GM23338 (cell line): ENCODE results near the gene OR2A25. TPM values are rescaled to one million over a fixed set of nuclear protein-coding genes. Genes with fewer than 3 reads are reported as not detected.

Experiments used
- ATAC-seq: fragments of 200-7000 bp; cut with Tn5 transposase; 3 replicates; pipeline ENCODE4 v1.9.1; 2020
- DNase-seq: peaks from one replicate; pipeline ENCODE4 v3.0.0-alpha.2; 2015; ENCODE audit warnings: low spot score
- H2AFZ ChIP-seq: fragments of 200-600 bp; sonication (generic); 2 replicates; pipeline ENCODE4 v1.8.0; 2016; ENCODE audit warnings: antibody characterized with exemption, mild to moderate bottlenecking, moderate library complexity
- H3F3A ChIP-seq: fragments of 200-600 bp; sonication (generic); replicated peaks from 2 replicates; pipeline ENCODE4 v1.8.0; 2017; ENCODE audit warnings: antibody characterized with exemption, mixed run types, low read depth
- H3K27ac ChIP-seq: fragments of 200-600 bp; sonication (generic); 2 replicates; pipeline ENCODE4 v1.6.1; 2016; ENCODE audit warnings: low read depth
- H3K27me3 ChIP-seq: fragments of 200-600 bp; sonication (generic); 2 replicates; pipeline ENCODE4 v1.8.0; 2016; ENCODE audit warnings: mild to moderate bottlenecking, mixed run types, moderate library complexity; ENCODE audit not compliant: insufficient read depth
- H3K36me3 ChIP-seq: fragments of 200-600 bp; sonication (generic); 2 replicates; pipeline ENCODE4 v1.8.0; 2016; ENCODE audit warnings: mild to moderate bottlenecking; ENCODE audit not compliant: insufficient read depth
- H3K4me1 ChIP-seq: fragments of 200-600 bp; sonication (generic); 2 replicates; pipeline ENCODE4 v1.8.0; 2016; ENCODE audit warnings: mild to moderate bottlenecking, moderate library complexity; ENCODE audit not compliant: insufficient read depth
- H3K4me2 ChIP-seq: fragments of 200-600 bp; sonication (generic); 2 replicates; pipeline ENCODE4 v1.7.1; 2017; ENCODE audit warnings: mixed run types
- H3K4me3 ChIP-seq: fragments of 200-600 bp; sonication (generic); 2 replicates; pipeline ENCODE4 v1.6.1; 2016; ENCODE audit warnings: mixed run types
- H3K79me2 ChIP-seq: fragments of 200-600 bp; sonication (generic); replicated peaks from 2 replicates; pipeline ENCODE4 v1.8.0; 2017; ENCODE audit warnings: mild to moderate bottlenecking; ENCODE audit not compliant: insufficient read depth
- H3K9me2 ChIP-seq: fragments of 200-600 bp; sonication (generic); 2 replicates; pipeline ENCODE4 v1.8.0; 2017; ENCODE audit not compliant: insufficient read depth
- H4K20me1 ChIP-seq: fragments of 200-600 bp; sonication (generic); replicated peaks from 2 replicates; pipeline ENCODE4 v1.8.0; 2017; ENCODE audit warnings: mild to moderate bottlenecking; ENCODE audit not compliant: insufficient read depth
- H3K27ac Mint-ChIP-seq: 2 replicates; pipeline ENCODE4 v1.8.0; 2020; ENCODE audit warnings: inconsistent platforms, mild to moderate bottlenecking, moderate library complexity, mixed read lengths
- H3K27me3 Mint-ChIP-seq: 3 replicates; pipeline ENCODE4 v1.8.0; 2022; ENCODE audit warnings: low read depth, mild to moderate bottlenecking, moderate library complexity, mixed read lengths, inconsistent platforms; ENCODE audit not compliant: insufficient read depth, poor library complexity
- H3K36me3 Mint-ChIP-seq: 3 replicates; pipeline ENCODE4 v1.8.0; 2021; ENCODE audit warnings: low read depth, mild to moderate bottlenecking, inconsistent platforms, moderate library complexity, mixed read lengths
- H3K4me1 Mint-ChIP-seq: 3 replicates; pipeline ENCODE4 v1.8.0; 2020; ENCODE audit warnings: mild to moderate bottlenecking, inconsistent platforms, mixed read lengths
- H3K4me3 Mint-ChIP-seq: 3 replicates; pipeline ENCODE4 v1.8.0; 2021; ENCODE audit warnings: moderate library complexity, mild to moderate bottlenecking, inconsistent platforms, mixed read lengths
- H3K9me3 Mint-ChIP-seq: 3 replicates; pipeline ENCODE4 v1.8.0; 2020; ENCODE audit warnings: moderate library complexity, mild to moderate bottlenecking, inconsistent platforms, mixed read lengths
- CREB1 ChIP-seq: fragments of 250-450 bp; sonication (Bioruptor Pico); IDR thresholded peaks from 2 replicates; pipeline ENCODE4 v1.5.0; 2020; ENCODE audit warnings: low read depth, mild to moderate bottlenecking, moderate library complexity
- ETS1 ChIP-seq: IDR thresholded peaks from 2 replicates; pipeline ENCODE4 v1.6.1; 2016; ENCODE audit warnings: antibody characterized with exemption
- EZH2 ChIP-seq: fragments of 200-600 bp; sonication (generic); IDR thresholded peaks from one replicate; pipeline ENCODE4 v1.8.0; 2017; ENCODE audit warnings: antibody characterized with exemption, mild to moderate bottlenecking, low read depth; ENCODE audit not compliant: unreplicated experiment
- EZH2phosphoT487 ChIP-seq: fragments of 200-600 bp; sonication (generic); IDR thresholded peaks from one replicate; pipeline ENCODE4 v1.8.1; 2018; ENCODE audit warnings: antibody characterized with exemption; ENCODE audit not compliant: unreplicated experiment
- JUNB ChIP-seq: IDR thresholded peaks from one replicate; pipeline ENCODE4 v1.6.1; 2016; ENCODE audit warnings: antibody characterized with exemption; ENCODE audit not compliant: unreplicated experiment
- NANOG ChIP-seq: IDR thresholded peaks from 2 replicates; pipeline ENCODE4 v1.6.1; 2016; ENCODE audit warnings: antibody characterized with exemption, borderline replicate concordance
- POLR2AphosphoS5 ChIP-seq: IDR thresholded peaks from 2 replicates; pipeline ENCODE4 v1.6.1; 2016; ENCODE audit warnings: antibody characterized with exemption, low read depth
- REST ChIP-seq: IDR thresholded peaks from one replicate; pipeline ENCODE4 v1.6.1; 2018; ENCODE audit warnings: antibody characterized with exemption; ENCODE audit not compliant: unreplicated experiment
- STAT1 ChIP-seq: IDR thresholded peaks from one replicate; pipeline ENCODE4 v1.6.1; 2016; ENCODE audit warnings: antibody characterized with exemption; ENCODE audit not compliant: unreplicated experiment
- ZNF114 ChIP-seq: fragments of 250-450 bp; sonication (Bioruptor Pico); IDR thresholded peaks from 2 replicates; pipeline ENCODE4 v1.5.0; 2020; ENCODE audit warnings: mild to moderate bottlenecking, moderate library complexity
- ZNF331 ChIP-seq: fragments of 250-450 bp; sonication (Bioruptor Pico); IDR thresholded peaks from 2 replicates; pipeline ENCODE4 v1.5.0; 2020; ENCODE audit warnings: low read depth, mild to moderate bottlenecking, moderate library complexity
- polyA plus RNA-seq: library from polyadenylated mRNA; unstranded; fragments of >200 nt; fragmentation: Nextera tagmentation; extraction: Ambion mirVana; gene quantifications from 2 replicates; pipeline ENCODE4 v1.2.1, GENCODE V29; 2016
- total RNA-seq: library from RNA; depleted of rRNA; stranded (reverse); fragments of >200 nt; shearing (Covaris generic); gene quantifications from 2 replicates; pipeline ENCODE4 v1.2.3, GENCODE V29; 2014
- TF ChIP-seq, protein P1 (sequence below): fragments of 250-450 bp; sonication (Bioruptor Pico); IDR thresholded peaks from 2 replicates; pipeline ENCODE4 v1.5.0; 2020; ENCODE audit warnings: mild to moderate bottlenecking, moderate library complexity
- TF ChIP-seq, protein P2 (sequence below), 2 experiments: fragments of 200-600 bp in 1 of 2; sonication (generic) in 1 of 2; conservative IDR thresholded peaks; 2 replicates each; pipeline versions ENCODE4 v1.5.1 to v1.6.1; 2016 to 2017; ENCODE audit warnings: antibody characterized with exemption in 2 of 2, low read depth in 2 of 2, mild to moderate bottlenecking in 2 of 2, moderate library complexity in 1 of 2

Gene OR2A25
- total and polyA plus RNA-seq, 2 experiments from 2014 or later: not detected

DNA sequence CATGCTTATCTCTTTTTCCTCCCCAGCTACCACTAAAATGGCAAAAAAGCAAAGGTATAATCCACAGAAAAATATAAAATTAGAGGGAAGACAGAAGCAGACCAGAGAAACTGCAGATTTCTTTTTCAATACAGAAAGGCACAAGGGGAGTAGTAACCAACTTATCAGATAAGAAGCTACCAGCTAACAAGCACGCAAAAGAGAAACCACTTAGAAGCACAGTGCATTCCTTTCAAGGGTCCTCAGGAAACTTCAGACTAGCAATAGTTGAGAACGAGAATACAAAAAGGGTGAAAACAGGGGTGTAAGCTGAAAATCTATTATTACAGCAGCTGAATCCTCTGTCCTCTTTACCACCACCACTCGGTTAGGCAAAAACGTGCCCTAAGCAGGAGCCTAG lies 30.7 kb upstream of the OR2A25 start:
- Histone ChIP-seq H3K27ac (no peak overlapping the region), H3K4me1 (no peaks in the 10 kb centered on the region), H3K36me3 (no peaks in the 10 kb centered on the region), H3K27me3 (no peaks in the 10 kb centered on the region), H3K4me3 (no peak overlapping the region), H3K79me2 (no peaks in the 10 kb centered on the region), H2AFZ (0 out of 2 replicates have a peak overlapping the region, but pooled peaks have one; percentile 53), H3K9me2 (peaks cover 9% of the 10 kb centered on the region), H4K20me1 (no peaks in the 10 kb centered on the region), H3K4me2 (no peak overlapping the region), H3F3A (no peaks in the 10 kb centered on the region)
- Mint-ChIP-seq H3K4me3 (no peak overlapping the region), H3K27ac (no peak overlapping the region), H3K4me1 (peaks cover 3% of the 10 kb centered on the region; the same call in 2 of the 3 replicates), H3K9me3 (no peaks in the 10 kb centered on the region), H3K36me3 (no peaks in the 10 kb centered on the region), H3K27me3 (no peaks in the 10 kb centered on the region)
- TF ChIP-seq ZNF114 (CRISPR knock-in tag) (no peak), REST (no peak), ETS1 (no peak), POLR2AphosphoS5 (no peak), ZNF331 (CRISPR knock-in tag) (no peak), NANOG (no peak), JUNB (no peak), EZH2phosphoT487 (no peak), STAT1 (no peak), CREB1 (CRISPR knock-in tag) (no peak), EZH2 (no peak)
- TF ChIP-seq, protein P1, sequence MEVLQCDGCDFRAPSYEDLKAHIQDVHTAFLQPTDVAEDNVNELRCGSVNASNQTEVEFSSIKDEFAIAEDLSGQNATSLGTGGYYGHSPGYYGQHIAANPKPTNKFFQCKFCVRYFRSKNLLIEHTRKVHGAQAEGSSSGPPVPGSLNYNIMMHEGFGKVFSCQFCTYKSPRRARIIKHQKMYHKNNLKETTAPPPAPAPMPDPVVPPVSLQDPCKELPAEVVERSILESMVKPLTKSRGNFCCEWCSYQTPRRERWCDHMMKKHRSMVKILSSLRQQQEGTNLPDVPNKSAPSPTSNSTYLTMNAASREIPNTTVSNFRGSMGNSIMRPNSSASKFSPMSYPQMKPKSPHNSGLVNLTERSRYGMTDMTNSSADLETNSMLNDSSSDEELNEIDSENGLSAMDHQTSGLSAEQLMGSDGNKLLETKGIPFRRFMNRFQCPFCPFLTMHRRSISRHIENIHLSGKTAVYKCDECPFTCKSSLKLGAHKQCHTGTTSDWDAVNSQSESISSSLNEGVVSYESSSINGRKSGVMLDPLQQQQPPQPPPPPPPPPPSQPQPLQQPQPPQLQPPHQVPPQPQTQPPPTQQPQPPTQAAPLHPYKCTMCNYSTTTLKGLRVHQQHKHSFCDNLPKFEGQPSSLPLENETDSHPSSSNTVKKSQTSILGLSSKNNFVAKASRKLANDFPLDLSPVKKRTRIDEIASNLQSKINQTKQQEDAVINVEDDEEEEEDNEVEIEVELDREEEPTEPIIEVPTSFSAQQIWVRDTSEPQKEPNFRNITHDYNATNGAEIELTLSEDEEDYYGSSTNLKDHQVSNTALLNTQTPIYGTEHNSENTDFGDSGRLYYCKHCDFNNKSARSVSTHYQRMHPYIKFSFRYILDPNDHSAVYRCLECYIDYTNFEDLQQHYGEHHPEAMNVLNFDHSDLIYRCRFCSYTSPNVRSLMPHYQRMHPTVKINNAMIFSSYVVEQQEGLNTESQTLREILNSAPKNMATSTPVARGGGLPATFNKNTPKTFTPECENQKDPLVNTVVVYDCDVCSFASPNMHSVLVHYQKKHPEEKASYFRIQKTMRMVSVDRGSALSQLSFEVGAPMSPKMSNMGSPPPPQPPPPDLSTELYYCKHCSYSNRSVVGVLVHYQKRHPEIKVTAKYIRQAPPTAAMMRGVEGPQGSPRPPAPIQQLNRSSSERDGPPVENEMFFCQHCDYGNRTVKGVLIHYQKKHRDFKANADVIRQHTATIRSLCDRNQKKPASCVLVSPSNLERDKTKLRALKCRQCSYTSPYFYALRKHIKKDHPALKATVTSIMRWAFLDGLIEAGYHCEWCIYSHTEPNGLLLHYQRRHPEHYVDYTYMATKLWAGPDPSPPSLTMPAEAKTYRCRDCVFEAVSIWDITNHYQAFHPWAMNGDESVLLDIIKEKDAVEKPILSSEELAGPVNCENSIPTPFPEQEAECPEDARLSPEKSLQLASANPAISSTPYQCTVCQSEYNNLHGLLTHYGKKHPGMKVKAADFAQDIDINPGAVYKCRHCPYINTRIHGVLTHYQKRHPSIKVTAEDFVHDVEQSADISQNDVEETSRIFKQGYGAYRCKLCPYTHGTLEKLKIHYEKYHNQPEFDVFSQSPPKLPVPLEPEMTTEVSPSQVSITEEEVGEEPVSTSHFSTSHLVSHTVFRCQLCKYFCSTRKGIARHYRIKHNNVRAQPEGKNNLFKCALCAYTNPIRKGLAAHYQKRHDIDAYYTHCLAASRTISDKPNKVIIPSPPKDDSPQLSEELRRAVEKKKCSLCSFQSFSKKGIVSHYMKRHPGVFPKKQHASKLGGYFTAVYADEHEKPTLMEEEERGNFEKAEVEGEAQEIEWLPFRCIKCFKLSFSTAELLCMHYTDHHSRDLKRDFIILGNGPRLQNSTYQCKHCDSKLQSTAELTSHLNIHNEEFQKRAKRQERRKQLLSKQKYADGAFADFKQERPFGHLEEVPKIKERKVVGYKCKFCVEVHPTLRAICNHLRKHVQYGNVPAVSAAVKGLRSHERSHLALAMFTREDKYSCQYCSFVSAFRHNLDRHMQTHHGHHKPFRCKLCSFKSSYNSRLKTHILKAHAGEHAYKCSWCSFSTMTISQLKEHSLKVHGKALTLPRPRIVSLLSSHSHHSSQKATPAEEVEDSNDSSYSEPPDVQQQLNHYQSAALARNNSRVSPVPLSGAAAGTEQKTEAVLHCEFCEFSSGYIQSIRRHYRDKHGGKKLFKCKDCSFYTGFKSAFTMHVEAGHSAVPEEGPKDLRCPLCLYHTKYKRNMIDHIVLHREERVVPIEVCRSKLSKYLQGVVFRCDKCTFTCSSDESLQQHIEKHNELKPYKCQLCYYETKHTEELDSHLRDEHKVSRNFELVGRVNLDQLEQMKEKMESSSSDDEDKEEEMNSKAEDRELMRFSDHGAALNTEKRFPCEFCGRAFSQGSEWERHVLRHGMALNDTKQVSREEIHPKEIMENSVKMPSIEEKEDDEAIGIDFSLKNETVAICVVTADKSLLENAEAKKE (CRISPR knock-in tag): no peak
- TF ChIP-seq, protein P2, sequence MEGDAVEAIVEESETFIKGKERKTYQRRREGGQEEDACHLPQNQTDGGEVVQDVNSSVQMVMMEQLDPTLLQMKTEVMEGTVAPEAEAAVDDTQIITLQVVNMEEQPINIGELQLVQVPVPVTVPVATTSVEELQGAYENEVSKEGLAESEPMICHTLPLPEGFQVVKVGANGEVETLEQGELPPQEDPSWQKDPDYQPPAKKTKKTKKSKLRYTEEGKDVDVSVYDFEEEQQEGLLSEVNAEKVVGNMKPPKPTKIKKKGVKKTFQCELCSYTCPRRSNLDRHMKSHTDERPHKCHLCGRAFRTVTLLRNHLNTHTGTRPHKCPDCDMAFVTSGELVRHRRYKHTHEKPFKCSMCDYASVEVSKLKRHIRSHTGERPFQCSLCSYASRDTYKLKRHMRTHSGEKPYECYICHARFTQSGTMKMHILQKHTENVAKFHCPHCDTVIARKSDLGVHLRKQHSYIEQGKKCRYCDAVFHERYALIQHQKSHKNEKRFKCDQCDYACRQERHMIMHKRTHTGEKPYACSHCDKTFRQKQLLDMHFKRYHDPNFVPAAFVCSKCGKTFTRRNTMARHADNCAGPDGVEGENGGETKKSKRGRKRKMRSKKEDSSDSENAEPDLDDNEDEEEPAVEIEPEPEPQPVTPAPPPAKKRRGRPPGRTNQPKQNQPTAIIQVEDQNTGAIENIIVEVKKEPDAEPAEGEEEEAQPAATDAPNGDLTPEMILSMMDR (conservative IDR thresholded peaks at IDR 0.05; ENCODE audit: low read depth in 2 of 2): no peak
- ATAC-seq: no peak
- DNase-seq: no peak
